A549 (cell line): ENCODE measurements around the gene XRCC4.

Source experiments
- CEBPB ChIP-seq, 2 experiments: fragments of >200 bp in 1 of 2; sonication (Bioruptor Twin) in 1 of 2; formaldehyde crosslinking in 1 of 2; IDR thresholded peaks; 2 replicates each; pipeline ENCODE4 v1.6.1; 2012 to 2016
- CTCF ChIP-seq: fragments of >200 bp; sonication (Bioruptor Twin); formaldehyde crosslinking; IDR thresholded peaks from 3 replicates; pipeline ENCODE4 v1.5.1; 2016
- EP300 ChIP-seq, 2 experiments: fragments of >200 bp; sonication (Bioruptor Twin); formaldehyde crosslinking; IDR thresholded peaks; 2 replicates in 1 of 2; 3 replicates in 1 of 2; pipeline ENCODE4 v1.6.1; 2016 to 2017
- ESRRA ChIP-seq: fragments of 150-350 bp; IDR thresholded peaks from 2 replicates; pipeline ENCODE4 v1.6.1; 2014; ENCODE audit warnings: mild to moderate bottlenecking, low read length, borderline replicate concordance
- JUN ChIP-seq, 2 experiments: fragments of >200 bp; sonication (Bioruptor Twin); formaldehyde crosslinking; IDR thresholded peaks; 2 replicates in 1 of 2; 3 replicates in 1 of 2; pipeline ENCODE4 v1.6.1; 2016 to 2017
- MAX ChIP-seq: IDR thresholded peaks from 2 replicates; pipeline ENCODE4 v1.6.1; 2012
- MAZ ChIP-seq: fragments of 150-350 bp; IDR thresholded peaks from 2 replicates; pipeline ENCODE4 v1.6.1; 2014; ENCODE audit warnings: antibody characterized with exemption, low read depth, low read length, borderline replicate concordance
- NR3C1 ChIP-seq: fragments of >200 bp; sonication (Bioruptor Twin); formaldehyde crosslinking; IDR thresholded peaks from 3 replicates; pipeline ENCODE4 v1.6.1; 2017
- POLR2A ChIP-seq: IDR thresholded peaks from 2 replicates; pipeline ENCODE4 v1.6.1; 2012; ENCODE audit warnings: mild to moderate bottlenecking, low read length
- RFX5 ChIP-seq: fragments of 450-650 bp; IDR thresholded peaks from 2 replicates; pipeline ENCODE4 v1.7.1; 2014; ENCODE audit warnings: antibody characterized with exemption, mild to moderate bottlenecking, moderate library complexity
- SMC3 ChIP-seq: fragments of >200 bp; sonication (Bioruptor Twin); formaldehyde crosslinking; IDR thresholded peaks from 3 replicates; pipeline ENCODE4 v1.6.1; 2018; ENCODE audit warnings: inconsistent platforms
- ZC3H11A ChIP-seq: fragments of 450-650 bp; IDR thresholded peaks from 2 replicates; pipeline ENCODE4 v1.6.1; 2014; ENCODE audit warnings: antibody characterized with exemption, mild to moderate bottlenecking
- TF ChIP-seq, protein P1 (sequence below): fragments of 450-650 bp; IDR thresholded peaks from 2 replicates; pipeline ENCODE4 v1.6.1; 2014; ENCODE audit warnings: antibody characterized with exemption

- TF ChIP-seq EP300 (IDR thresholded peaks at IDR 0.05) (no peak), CTCF (no peak), POLR2A (no peak), CEBPB (IDR thresholded peaks at IDR 0.05) (no peak), RFX5 (no peak), MAZ (no peak), NR3C1 (no peak), SMC3 (no peak), ESRRA (no peak), JUN (IDR thresholded peaks at IDR 0.05) (no peak), ZC3H11A (no peak), MAX (no peak)
- TF ChIP-seq, protein P1, sequence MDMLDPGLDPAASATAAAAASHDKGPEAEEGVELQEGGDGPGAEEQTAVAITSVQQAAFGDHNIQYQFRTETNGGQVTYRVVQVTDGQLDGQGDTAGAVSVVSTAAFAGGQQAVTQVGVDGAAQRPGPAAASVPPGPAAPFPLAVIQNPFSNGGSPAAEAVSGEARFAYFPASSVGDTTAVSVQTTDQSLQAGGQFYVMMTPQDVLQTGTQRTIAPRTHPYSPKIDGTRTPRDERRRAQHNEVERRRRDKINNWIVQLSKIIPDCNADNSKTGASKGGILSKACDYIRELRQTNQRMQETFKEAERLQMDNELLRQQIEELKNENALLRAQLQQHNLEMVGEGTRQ, result no peak
Measured at GRCh38 chr5:83343299-83343698, 266.0 kb downstream of the XRCC4 start.
